GM23248 (cell line): ENCODE results near the gene TM9SF1.

Experiments used
- EZH2 ChIP-seq: fragments of 200-600 bp; sonication (generic); IDR thresholded peaks from 2 replicates; pipeline ENCODE4 v1.6.1; 2018; ENCODE audit warnings: antibody characterized with exemption, mild to moderate bottlenecking; ENCODE audit not compliant: insufficient read depth, poor library complexity, severe bottlenecking
- EZH2phosphoT487 ChIP-seq: fragments of 200-600 bp; sonication (generic); IDR thresholded peaks from 2 replicates; pipeline ENCODE4 v1.6.1; 2018; ENCODE audit warnings: antibody characterized with exemption, moderate library complexity, mild to moderate bottlenecking, low read depth; ENCODE audit not compliant: insufficient read depth

DNA sequence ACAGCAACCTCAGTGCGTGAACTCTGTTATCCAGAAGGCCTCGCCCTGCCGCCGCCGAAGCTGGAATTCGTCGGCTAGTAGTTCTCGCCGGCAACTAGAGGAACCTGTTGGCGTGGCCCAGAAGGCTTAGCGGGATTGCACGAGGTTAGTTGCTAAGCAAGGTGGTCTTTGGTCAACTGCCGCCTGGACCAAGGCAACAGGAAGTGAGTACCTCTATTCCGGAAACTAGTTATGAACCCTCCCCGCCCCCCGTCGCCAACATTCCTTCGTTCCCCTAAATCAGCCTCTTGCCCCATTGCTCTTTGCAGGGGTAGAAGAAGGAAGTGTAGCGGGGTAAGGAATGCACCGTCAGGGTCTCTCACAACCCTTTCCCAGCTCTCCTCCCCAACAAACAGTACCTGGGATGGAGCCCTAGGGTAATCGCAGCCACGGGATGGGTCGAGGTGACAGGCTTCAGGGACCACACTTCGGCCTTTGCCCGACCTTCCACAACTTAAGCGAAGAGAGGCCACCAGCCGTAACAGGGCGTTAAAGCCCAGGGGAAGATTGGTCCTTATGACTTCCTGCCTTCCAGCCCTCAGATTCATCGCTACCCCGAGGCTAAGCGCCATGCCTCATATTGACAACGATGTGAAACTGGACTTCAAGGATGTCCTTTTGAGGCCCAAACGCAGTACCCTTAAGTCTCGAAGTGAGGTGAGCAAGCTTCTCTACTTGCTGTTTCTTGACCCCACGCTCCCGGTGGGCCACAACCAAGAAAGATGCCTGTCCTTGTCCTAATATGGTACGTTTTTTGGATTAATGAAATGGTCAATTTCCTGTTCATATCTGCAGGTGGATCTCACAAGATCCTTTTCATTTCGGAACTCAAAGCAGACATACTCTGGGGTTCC lies 37.6 kb upstream of the TM9SF1 start, which contains the start of gene GMPR2:
- TF ChIP-seq EZH2 (no peak), EZH2phosphoT487 (no peak)
